22Rv1 (cell line): Measurements from ENCODE around the gene HOXA3.

ENCODE experiments used
- ZFX ChIP-seq: fragments of 450-650 bp; IDR thresholded peaks from 2 replicates; pipeline ENCODE4 v1.6.1; 2017; ENCODE audit warnings: antibody characterized with exemption, borderline replicate concordance
- TF ChIP-seq, protein P1 (sequence below): fragments of 450-650 bp; IDR thresholded peaks from 2 replicates; pipeline ENCODE4 v1.5.1; 2017; ENCODE audit warnings: mild to moderate bottlenecking

DNA sequence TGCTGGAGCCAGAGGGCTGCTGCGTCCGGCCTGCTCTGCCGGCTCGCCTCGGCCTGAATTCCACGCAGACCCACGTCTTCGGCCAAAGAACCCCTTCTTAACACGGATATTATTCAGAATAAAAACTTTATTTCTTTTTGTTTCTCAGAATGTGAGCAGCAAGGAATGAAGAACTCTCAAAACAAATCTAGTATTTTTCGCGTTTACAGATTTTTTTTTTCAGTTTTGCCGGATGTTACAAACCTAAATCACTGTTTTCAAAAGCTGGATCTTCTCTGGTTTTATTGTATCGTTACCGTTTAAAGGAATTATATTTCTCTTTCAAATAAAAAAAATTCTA is 45.5 kb downstream of the HOXA3 start:
- TF ChIP-seq, protein P1, sequence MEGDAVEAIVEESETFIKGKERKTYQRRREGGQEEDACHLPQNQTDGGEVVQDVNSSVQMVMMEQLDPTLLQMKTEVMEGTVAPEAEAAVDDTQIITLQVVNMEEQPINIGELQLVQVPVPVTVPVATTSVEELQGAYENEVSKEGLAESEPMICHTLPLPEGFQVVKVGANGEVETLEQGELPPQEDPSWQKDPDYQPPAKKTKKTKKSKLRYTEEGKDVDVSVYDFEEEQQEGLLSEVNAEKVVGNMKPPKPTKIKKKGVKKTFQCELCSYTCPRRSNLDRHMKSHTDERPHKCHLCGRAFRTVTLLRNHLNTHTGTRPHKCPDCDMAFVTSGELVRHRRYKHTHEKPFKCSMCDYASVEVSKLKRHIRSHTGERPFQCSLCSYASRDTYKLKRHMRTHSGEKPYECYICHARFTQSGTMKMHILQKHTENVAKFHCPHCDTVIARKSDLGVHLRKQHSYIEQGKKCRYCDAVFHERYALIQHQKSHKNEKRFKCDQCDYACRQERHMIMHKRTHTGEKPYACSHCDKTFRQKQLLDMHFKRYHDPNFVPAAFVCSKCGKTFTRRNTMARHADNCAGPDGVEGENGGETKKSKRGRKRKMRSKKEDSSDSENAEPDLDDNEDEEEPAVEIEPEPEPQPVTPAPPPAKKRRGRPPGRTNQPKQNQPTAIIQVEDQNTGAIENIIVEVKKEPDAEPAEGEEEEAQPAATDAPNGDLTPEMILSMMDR = no peak
- TF ChIP-seq ZFX = no peak
